GM12875 (cell line): ENCODE measurements around the gene FRAS1.
"Not testable (repeated sequence)": the region's sequence is repeated elsewhere in the genome, so short reads cannot be mapped to it uniquely, and the experiment has no call there.

ENCODE experiments used
- H3K4me3 ChIP-seq: one replicate; pipeline ENCODE4 v1.5.1; 2011; ENCODE audit warnings: low read depth, low read length, control low read depth
- TF ChIP-seq, protein P1 (sequence below): IDR thresholded peaks from 2 replicates; pipeline ENCODE4 v1.5.1; 2011; ENCODE audit warnings: low read depth, mild to moderate bottlenecking, control low read depth, inconsistent platforms, low read length, moderate library complexity, borderline replicate concordance; ENCODE audit not compliant: insufficient read depth

Gene FRAS1

DNA sequence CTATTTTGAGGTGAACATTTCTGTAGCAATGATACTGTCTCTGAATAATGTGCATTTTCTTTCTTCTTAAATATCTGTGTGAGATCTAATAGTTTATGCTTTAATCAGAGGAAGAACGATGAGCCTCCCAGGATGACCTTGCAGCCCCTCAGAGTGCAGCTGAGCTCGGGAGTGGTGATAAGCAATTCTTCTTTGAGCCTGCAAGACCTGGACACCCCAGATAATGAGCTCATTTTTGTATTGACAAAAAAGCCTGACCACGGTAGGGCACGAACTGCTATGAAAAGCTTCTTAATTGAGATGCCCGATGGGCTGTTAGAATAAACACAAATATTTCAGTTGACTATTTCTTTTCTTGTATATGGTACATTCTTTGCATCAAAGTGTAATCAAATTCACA lies 389.5 kb downstream of the FRAS1 start:
- no peak overlapping the region for H3K4me3 ChIP-seq
- TF ChIP-seq, protein P1, sequence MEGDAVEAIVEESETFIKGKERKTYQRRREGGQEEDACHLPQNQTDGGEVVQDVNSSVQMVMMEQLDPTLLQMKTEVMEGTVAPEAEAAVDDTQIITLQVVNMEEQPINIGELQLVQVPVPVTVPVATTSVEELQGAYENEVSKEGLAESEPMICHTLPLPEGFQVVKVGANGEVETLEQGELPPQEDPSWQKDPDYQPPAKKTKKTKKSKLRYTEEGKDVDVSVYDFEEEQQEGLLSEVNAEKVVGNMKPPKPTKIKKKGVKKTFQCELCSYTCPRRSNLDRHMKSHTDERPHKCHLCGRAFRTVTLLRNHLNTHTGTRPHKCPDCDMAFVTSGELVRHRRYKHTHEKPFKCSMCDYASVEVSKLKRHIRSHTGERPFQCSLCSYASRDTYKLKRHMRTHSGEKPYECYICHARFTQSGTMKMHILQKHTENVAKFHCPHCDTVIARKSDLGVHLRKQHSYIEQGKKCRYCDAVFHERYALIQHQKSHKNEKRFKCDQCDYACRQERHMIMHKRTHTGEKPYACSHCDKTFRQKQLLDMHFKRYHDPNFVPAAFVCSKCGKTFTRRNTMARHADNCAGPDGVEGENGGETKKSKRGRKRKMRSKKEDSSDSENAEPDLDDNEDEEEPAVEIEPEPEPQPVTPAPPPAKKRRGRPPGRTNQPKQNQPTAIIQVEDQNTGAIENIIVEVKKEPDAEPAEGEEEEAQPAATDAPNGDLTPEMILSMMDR: no peak

DNA sequence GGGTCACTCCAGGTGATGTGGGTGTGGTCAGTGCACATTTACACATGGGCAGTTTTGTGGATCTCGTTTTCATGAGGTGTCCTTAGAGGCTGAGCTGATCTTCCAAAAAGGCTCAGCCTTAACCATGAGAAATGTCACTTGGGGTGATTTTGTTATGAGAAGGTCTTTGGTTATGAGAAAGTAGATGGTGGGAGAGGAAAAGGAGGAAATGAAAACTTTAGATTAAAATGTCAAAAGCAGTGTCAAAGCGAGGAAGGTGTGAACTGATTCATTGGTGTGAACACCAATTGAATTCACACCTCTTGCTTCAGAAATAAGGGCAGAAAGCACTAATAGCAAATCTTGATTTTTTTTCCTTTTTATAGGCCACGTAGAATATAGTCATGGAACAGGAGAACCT lies 394.3 kb downstream of the FRAS1 start:
- no peak overlapping the region for H3K4me3 ChIP-seq
- TF ChIP-seq, protein P1: no peak

DNA sequence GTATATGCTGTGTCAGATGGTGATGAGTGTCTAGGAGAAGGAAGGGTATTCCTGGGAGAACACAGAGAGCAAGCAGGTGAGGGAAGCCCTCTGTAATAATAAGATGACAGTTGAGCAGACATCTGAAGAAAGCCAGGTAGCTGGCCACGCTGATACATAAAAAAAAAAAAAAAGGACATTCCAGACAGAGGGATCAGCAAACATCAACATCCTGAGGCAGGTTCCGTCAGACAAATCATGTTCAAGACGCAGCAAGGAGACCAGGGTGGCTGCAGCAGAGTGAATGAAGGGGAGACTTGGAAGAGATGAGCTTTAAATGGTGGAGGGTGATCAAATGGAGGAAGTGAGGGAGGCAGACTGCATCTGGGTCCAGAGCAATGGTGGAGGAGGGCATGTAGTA lies 396.9 kb downstream of the FRAS1 start:
- no peak overlapping the region for H3K4me3 ChIP-seq
- TF ChIP-seq, protein P1: no peak

DNA sequence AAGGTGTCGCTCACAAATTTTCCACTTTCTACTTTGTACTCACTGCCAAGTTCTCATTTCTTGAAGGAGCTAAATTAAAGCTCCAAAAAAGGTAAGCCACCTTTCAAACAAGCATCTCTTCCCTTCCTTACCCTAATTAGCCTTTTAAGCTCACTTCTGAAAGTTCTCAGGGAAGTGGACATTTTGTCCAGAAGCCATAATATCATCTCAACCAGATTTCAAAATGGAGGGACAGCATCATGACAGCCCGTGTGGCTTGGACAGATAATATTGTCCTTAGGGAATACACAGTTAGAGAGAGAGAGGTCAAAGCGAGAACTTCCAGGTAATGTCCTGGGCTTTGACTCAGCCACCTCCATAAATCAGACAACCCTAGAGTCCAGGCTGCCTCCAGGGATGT lies 400.6 kb downstream of the FRAS1 start:
- H3K4me3 ChIP-seq: no peak overlapping the region
- TF ChIP-seq, protein P1: no peak

DNA sequence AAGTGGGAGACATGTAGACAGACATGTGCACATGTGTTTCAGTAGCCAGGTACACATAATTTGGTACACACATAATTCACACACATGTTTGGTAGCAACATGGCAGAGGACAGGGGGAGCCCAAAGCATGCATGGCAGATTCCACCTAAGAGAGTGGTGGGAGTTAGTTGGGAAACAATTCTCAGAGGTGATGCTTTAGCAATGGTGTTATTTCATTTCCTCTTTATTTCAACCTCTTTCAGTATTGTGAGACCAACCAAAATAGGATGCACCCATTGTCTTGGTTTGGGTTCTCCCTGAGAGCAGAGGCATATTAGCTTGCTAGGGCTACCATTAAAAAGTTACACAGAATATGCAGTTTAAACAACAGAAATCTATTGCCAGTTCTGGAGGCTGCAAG lies 402.2 kb downstream of the FRAS1 start:
- no peak overlapping the region for H3K4me3 ChIP-seq
- TF ChIP-seq, protein P1: no peak

DNA sequence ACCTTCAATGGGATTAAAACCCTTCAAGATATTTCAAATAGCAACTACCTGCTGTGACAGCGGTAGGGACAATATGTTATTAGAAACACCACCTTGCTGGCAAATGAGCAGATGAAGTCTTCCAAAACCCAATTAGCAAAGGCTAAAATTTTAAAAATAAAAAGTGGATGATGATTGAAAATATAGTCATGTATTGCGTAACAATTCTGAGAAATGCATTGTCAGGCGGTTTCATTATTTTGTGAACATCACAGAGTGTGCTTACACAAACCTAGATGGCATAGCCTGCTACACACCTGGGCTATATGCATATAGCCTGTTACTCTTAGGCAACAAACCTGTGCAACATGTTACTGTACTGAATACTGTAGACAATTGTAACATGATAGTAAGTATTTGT lies 403.2 kb downstream of the FRAS1 start:
- TF ChIP-seq, protein P1: no peak

DNA sequence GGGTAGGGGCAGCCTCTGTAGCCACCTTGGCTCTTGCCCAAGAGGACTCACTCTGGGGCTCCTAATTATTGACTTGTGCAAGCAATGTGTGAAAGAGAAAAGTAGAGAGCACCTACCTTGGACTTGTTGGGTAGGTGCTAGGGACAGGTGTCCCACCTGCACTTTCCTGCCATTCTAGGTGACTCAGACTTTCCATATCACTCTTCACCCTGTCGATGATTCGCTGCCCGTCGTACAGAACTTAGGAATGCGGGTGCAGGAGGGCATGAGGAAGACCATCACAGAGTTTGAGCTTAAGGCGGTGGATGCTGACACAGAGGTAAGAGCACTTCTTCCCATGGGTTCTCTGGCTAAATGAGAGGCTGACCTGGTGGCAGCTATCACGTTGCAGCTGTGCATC lies 407.1 kb downstream of the FRAS1 start:
- no peak overlapping the region for H3K4me3 ChIP-seq
- TF ChIP-seq, protein P1: no peak

More for the DNA sequence above, 403.2 kb downstream of the FRAS1 start:
- H3K4me3 ChIP-seq: no peak overlapping the region

DNA sequence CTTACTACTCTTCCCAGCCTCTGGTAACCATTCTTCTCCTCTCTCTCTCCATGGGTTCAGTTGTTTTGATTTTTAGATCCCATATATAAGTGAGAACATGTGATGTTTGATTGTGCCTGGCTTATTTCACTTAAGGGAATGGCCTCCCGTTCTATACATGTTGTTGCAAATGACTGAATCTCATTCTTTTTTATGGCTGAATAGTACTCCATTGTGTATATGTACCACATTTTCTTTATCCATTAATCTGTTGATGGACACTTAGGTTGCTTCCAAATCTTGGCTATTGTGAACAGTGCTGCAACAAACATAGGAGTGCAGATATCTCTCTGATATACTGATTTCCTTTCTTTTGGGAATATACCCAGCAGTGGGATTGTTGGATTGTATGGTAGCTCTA lies 410.1 kb downstream of the FRAS1 start:
- not testable (repeated sequence) for H3K4me3 ChIP-seq
